ENCODE measurements around the gene NCOA7. TPM values are rescaled to one million over a fixed set of nuclear protein-coding genes. Genes with fewer than 3 reads are reported as not detected.
A peak's percentile ranks its signal among the peaks of the same experiment; 100 is the strongest.

The NCOA7 gene
- total RNA-seq, result 10 to 100 TPM; 47.8 to 58.8 (median 57.8) TPM

GRCh38 chr6:125790358-125791150, at the start of gene NCOA7:
Gene NCOA7, plus strand, starts transcription at chr6:125790960. Its CDS starts 24,395 bp downstream, at chr6:125815355.
- peaks cover 17% of the 10 kb centered on the region for H3K36me3 Mint-ChIP-seq (ENCODE audit: insufficient read depth)
- DNase-seq, result peak; percentile 68
- ATAC-seq, result peak; percentile 78 to 81
- peaks cover 56% of the 10 kb centered on the region for H3K4me1 Mint-ChIP-seq (ENCODE audit: low read depth)
- H3K4me3 Mint-ChIP-seq, result peak within 1 kb of the TSS; percentile 91
- no peaks in the 10 kb centered on the region for H3K27me3 Mint-ChIP-seq (ENCODE audit: low read depth)
- H3K9me3 Mint-ChIP-seq, result no peaks in the 10 kb centered on the region

- no peaks in the 10 kb centered on the region for H3K36me3 Mint-ChIP-seq (ENCODE audit: insufficient read depth)
- DNase-seq, result no peak
- H3K4me1 Mint-ChIP-seq (ENCODE audit: low read depth), result peaks cover 3% of the 10 kb centered on the region
- ATAC-seq, result peak in 1 of 2 donors; percentile 50
- peaks cover 36% of the 10 kb centered on the region for H3K27me3 Mint-ChIP-seq (ENCODE audit: low read depth)
- no peaks in the 10 kb centered on the region for H3K9me3 Mint-ChIP-seq
- no peak overlapping the region for H3K4me3 Mint-ChIP-seq
Observed at GRCh38 chr6:125741336-125741735, 49.4 kb upstream of the NCOA7 start.

- DNase-seq (no peak), ATAC-seq (no peak)
- Mint-ChIP-seq H3K9me3 (no peaks in the 10 kb centered on the region), H3K4me3 (no peak overlapping the region), H3K36me3 (ENCODE audit: insufficient read depth) (no peaks in the 10 kb centered on the region), H3K27me3 (ENCODE audit: low read depth) (peaks cover 41% of the 10 kb centered on the region), H3K4me1 (ENCODE audit: low read depth) (peaks cover 10% of the 10 kb centered on the region)
Observed at GRCh38 chr6:125742024-125742423, 48.7 kb upstream of the NCOA7 start.

- Mint-ChIP-seq H3K27me3 (ENCODE audit: low read depth) (peaks cover 39% of the 10 kb centered on the region), H3K4me1 (ENCODE audit: low read depth) (peaks cover 14% of the 10 kb centered on the region), H3K9me3 (no peaks in the 10 kb centered on the region), H3K4me3 (no peak overlapping the region), H3K36me3 (ENCODE audit: insufficient read depth) (no peaks in the 10 kb centered on the region)
- DNase-seq (no peak), ATAC-seq (no peak)
Observed at GRCh38 chr6:125742464-125743120, 48.2 kb upstream of the NCOA7 start.

GRCh38 chr6:125743604-125744003, 47.2 kb upstream of the NCOA7 start:
- Mint-ChIP-seq H3K4me1 (ENCODE audit: low read depth) (peaks cover 18% of the 10 kb centered on the region), H3K4me3 (no peak overlapping the region), H3K36me3 (ENCODE audit: insufficient read depth) (no peaks in the 10 kb centered on the region), H3K9me3 (no peaks in the 10 kb centered on the region), H3K27me3 (ENCODE audit: low read depth) (peaks cover 40% of the 10 kb centered on the region)
- ATAC-seq (no peak), DNase-seq (no peak)

GRCh38 chr6:125745281-125746018, 45.3 kb upstream of the NCOA7 start:
- Mint-ChIP-seq H3K4me1 (ENCODE audit: low read depth) (peaks cover 29% of the 10 kb centered on the region), H3K27me3 (ENCODE audit: low read depth) (peaks cover 46% of the 10 kb centered on the region), H3K36me3 (ENCODE audit: insufficient read depth) (no peaks in the 10 kb centered on the region), H3K9me3 (no peaks in the 10 kb centered on the region), H3K4me3 (peak overlapping the region; percentile 82)
- ATAC-seq (no peak), DNase-seq (no peak)

- no peak for DNase-seq
- no peak for ATAC-seq
- Mint-ChIP-seq H3K27me3 (ENCODE audit: low read depth) (peaks cover 49% of the 10 kb centered on the region), H3K9me3 (no peaks in the 10 kb centered on the region), H3K4me3 (peak overlapping the region; percentile 82), H3K36me3 (ENCODE audit: insufficient read depth) (no peaks in the 10 kb centered on the region), H3K4me1 (ENCODE audit: low read depth) (peaks cover 33% of the 10 kb centered on the region)
Observed at GRCh38 chr6:125746019-125746414, 44.7 kb upstream of the NCOA7 start.

GRCh38 chr6:125746731-125747588, 43.8 kb upstream of the NCOA7 start:
- DNase-seq, result peak; percentile 65
- ATAC-seq, result peak; percentile 64 to 65
- Mint-ChIP-seq H3K27me3 (ENCODE audit: low read depth) (peaks cover 57% of the 10 kb centered on the region), H3K36me3 (ENCODE audit: insufficient read depth) (no peaks in the 10 kb centered on the region), H3K9me3 (no peaks in the 10 kb centered on the region), H3K4me1 (ENCODE audit: low read depth) (peaks cover 36% of the 10 kb centered on the region), H3K4me3 (peak overlapping the region; percentile 82)

- ATAC-seq (peak in 1 of 2 donors; percentile 6), DNase-seq (peak; percentile 18)
- Mint-ChIP-seq H3K36me3 (ENCODE audit: insufficient read depth) (no peaks in the 10 kb centered on the region), H3K4me3 (peak overlapping the region; percentile 82), H3K4me1 (ENCODE audit: low read depth) (peaks cover 36% of the 10 kb centered on the region), H3K9me3 (no peaks in the 10 kb centered on the region), H3K27me3 (ENCODE audit: low read depth) (peaks cover 63% of the 10 kb centered on the region)
Observed at GRCh38 chr6:125747589-125748405, 43.0 kb upstream of the NCOA7 start.

GRCh38 chr6:125748406-125749172, 42.2 kb upstream of the NCOA7 start:
- Mint-ChIP-seq H3K36me3 (ENCODE audit: insufficient read depth) (no peaks in the 10 kb centered on the region), H3K4me1 (ENCODE audit: low read depth) (peaks cover 36% of the 10 kb centered on the region), H3K4me3 (peak overlapping the region; percentile 78), H3K27me3 (ENCODE audit: low read depth) (peaks cover 67% of the 10 kb centered on the region), H3K9me3 (no peaks in the 10 kb centered on the region)
- ATAC-seq (peak in 1 of 2 donors; percentile 5), DNase-seq (peak; percentile 5)

- H3K4me3 Mint-ChIP-seq, result peak within 1 kb of the TSS; percentile 86
- no peaks in the 10 kb centered on the region for H3K36me3 Mint-ChIP-seq (ENCODE audit: insufficient read depth)
- DNase-seq (peak; percentile 76), ATAC-seq (peak; percentile 72 to 77)
- peaks cover 65% of the 10 kb centered on the region for H3K27me3 Mint-ChIP-seq (ENCODE audit: low read depth)
- peaks cover 36% of the 10 kb centered on the region for H3K4me1 Mint-ChIP-seq (ENCODE audit: low read depth)
- H3K9me3 Mint-ChIP-seq, result no peaks in the 10 kb centered on the region
Observed at GRCh38 chr6:125749173-125749864, 41.4 kb upstream of the NCOA7 start, which contains the start of gene HEY2. Gene HEY2, plus strand, starts transcription at chr6:125749632. Its CDS starts 145 bp downstream, at chr6:125749777.

All from activated T-cell treated with anti-CD3 and anti-CD28 coated beads, Interleukin-2, amount 50 U/mL, for 4 hours (primary cell).